ENCODE measurements around the gene NPEPPS.
"Not testable (repeated sequence)": the region's sequence is repeated elsewhere in the genome, so short reads cannot be mapped to it uniquely, and the experiment has no call there.

The NPEPPS gene

DNA sequence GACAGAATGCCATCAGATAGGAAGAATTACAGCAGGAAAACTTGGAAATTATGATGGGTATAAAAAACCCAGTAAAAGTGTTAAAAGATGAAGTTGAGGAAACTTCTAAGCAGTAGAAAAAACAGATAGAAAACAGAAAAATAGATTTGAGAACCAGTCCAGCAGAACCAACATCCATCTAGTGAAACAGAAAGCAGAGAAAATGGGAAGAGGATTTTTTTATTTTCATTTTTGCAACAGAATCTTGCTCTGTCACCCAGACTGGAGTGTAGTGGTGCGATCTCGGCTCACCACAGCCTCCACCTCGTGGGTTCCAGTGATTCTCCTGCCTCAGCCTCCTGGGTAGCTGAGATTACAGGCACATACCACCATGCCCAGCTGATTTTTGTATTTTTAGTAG lies 41.7 kb downstream of the NPEPPS start:
- H3K27ac ChIP-seq (ENCODE audit: low read length); H3K4me1 ChIP-seq (ENCODE audit: control insufficient read depth, low read depth, low read length); H3K4me3 ChIP-seq (ENCODE audit: low read length); H3K27me3 ChIP-seq (ENCODE audit: control insufficient read depth, insufficient read depth, low read length); H3K9ac ChIP-seq (ENCODE audit: low read length); H3K9me3 ChIP-seq (ENCODE audit: control insufficient read depth, low read depth, low read length); H3K36me3 ChIP-seq (ENCODE audit: control insufficient read depth, low read depth, low read length): not testable (repeated sequence)

DNA sequence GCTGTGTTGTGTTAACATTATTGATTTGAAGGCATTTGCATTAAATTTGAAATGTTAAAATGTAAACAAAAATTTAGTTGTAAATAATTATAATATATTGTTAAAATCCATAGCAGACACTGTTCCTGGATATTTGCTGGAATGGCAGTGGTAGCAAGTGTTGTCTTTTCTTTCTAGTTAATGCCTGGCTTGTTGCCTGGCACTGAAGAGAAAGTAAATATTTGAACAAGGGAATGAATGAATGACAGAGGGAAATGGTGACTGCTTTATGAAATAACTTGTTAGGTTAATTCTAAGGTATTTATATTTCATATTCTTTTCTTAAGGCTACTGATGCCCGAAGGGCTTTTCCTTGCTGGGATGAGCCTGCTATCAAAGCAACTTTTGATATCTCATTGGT lies 51.5 kb downstream of the NPEPPS start:
- H3K36me3 ChIP-seq (ENCODE audit: control insufficient read depth, low read depth, low read length); H3K4me3 ChIP-seq (ENCODE audit: low read length); H3K27ac ChIP-seq (ENCODE audit: low read length); H3K9ac ChIP-seq (ENCODE audit: low read length); H3K4me1 ChIP-seq (ENCODE audit: control insufficient read depth, low read depth, low read length); H3K9me3 ChIP-seq (ENCODE audit: control insufficient read depth, low read depth, low read length); H3K27me3 ChIP-seq (ENCODE audit: control insufficient read depth, insufficient read depth, low read length): not testable (repeated sequence)

DNA sequence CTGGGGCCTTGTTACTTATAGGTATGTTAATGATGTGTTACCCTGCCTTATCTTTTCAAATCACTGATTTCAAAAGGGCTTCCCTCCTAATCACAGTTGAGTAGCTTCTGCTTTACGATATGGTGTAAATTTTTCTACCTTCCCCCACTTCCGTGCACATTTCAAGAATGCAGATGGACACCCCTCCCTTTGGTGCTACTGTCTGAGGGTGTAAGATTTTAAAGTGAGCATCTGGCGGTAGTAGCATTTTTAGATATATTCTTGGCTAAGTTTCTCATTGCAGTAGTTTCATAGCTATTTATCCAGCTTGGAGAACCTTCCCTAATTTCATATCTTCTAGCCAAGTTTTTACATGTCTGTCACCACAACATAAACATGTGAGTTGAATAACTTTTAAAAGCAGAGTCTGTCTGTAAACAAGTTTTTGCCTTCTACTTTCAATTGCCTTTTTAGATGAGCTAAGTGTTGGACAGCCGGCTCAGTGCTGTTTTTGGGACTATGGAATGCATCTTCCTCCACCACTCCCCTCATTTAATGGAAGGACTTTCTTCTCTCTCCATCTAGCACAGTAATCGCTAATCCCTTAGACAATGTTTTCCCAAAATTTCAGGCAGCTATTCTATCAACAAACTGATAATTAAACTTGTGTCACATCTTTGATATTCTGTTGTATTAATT lies 55.6 kb downstream of the NPEPPS start:
- not testable (repeated sequence) for H3K4me1 ChIP-seq (ENCODE audit: control insufficient read depth, low read depth, low read length); H3K4me3 ChIP-seq (ENCODE audit: low read length); H3K36me3 ChIP-seq (ENCODE audit: control insufficient read depth, low read depth, low read length); H3K27me3 ChIP-seq (ENCODE audit: control insufficient read depth, insufficient read depth, low read length); H3K9ac ChIP-seq (ENCODE audit: low read length); H3K9me3 ChIP-seq (ENCODE audit: control insufficient read depth, low read depth, low read length); H3K27ac ChIP-seq (ENCODE audit: low read length)

DNA sequence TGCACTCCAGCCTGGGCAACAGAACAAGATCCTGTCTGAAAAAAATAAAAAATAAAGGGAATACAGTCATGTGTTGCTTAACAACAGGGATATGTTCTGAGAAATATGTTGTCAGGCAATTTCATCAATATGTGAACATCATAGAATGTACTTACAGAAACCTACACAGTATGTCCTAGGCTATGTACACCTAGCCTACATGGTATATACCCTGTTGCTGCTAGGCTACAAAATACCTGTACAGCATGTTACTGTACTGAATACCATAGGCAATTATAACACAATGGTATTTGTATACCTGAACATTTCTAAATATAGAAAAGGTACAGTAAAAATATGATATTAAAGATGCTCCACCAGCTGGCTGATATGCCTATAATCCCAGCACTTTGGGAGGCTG lies 62.6 kb downstream of the NPEPPS start:
- not testable (repeated sequence) for H3K4me3 ChIP-seq (ENCODE audit: low read length); H3K27me3 ChIP-seq (ENCODE audit: control insufficient read depth, insufficient read depth, low read length); H3K9me3 ChIP-seq (ENCODE audit: control insufficient read depth, low read depth, low read length); H3K4me1 ChIP-seq (ENCODE audit: control insufficient read depth, low read depth, low read length); H3K9ac ChIP-seq (ENCODE audit: low read length); H3K27ac ChIP-seq (ENCODE audit: low read length)
- peaks cover 28% of the 10 kb centered on the region for H3K36me3 ChIP-seq (ENCODE audit: control insufficient read depth, low read depth, low read length)

DNA sequence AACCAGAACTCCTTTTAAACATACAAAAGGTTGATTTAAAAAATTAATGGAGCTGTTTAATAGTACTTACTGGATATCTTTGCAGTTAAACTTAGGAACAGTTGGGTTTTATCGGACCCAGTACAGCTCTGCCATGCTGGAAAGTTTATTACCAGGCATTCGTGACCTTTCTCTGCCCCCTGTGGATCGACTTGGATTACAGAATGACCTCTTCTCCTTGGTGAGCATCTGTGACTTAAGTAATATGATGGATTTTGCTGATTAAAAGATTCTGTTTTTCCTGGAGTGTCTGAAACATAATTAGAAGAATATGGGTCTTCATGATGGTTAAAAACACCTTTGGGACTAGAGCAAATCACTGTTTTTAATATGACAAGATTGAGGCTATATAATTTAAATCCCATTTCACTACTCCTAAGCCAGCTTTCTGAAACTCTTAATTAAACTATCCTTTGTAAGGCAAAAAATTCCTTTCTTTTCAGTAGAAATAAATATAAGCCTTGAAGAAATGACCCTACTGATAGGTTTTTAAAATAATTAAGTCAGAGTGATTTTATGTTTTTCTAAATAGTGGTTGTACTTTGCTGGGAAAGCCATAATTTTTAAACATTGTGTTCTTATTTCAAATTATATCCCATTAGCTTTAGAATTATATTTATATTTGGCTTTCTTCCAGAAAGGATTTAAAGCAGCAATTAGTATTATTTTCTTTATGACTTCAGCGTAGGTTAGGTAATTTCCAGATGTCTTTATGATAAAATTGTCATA lies 73.1 kb downstream of the NPEPPS start:
- Histone ChIP-seq H3K27me3 (ENCODE audit: control insufficient read depth, insufficient read depth, low read length) (no peaks in the 10 kb centered on the region), H3K9me3 (ENCODE audit: control insufficient read depth, low read depth, low read length) (no peaks in the 10 kb centered on the region), H3K9ac (ENCODE audit: low read length) (no peak overlapping the region), H3K4me1 (ENCODE audit: control insufficient read depth, low read depth, low read length) (no peaks in the 10 kb centered on the region), H3K36me3 (ENCODE audit: control insufficient read depth, low read depth, low read length) (peaks cover 80% of the 10 kb centered on the region), H3K4me3 (ENCODE audit: low read length) (no peak overlapping the region), H3K27ac (ENCODE audit: low read length) (no peak overlapping the region)

DNA sequence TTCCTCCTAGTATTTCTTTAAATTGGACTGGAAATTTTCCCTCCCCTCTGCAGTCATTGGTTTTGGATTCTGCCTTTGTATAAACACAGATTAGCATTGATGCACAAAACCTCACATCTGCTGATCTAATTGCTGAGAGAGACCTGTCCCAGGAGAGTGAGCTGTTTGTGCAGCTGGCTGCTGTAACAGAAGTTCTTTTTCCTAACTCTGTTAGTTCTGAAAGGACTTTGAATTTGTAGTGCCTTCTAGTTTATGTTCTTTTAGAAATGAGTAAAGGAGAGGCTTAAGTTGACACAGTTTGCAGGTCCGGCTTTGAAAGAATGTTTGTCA lies 73.7 kb downstream of the NPEPPS start:
- H3K4me1 ChIP-seq (ENCODE audit: control insufficient read depth, low read depth, low read length): no peaks in the 10 kb centered on the region
- H3K36me3 ChIP-seq (ENCODE audit: control insufficient read depth, low read depth, low read length): peaks cover 80% of the 10 kb centered on the region
- no peaks in the 10 kb centered on the region for H3K9me3 ChIP-seq (ENCODE audit: control insufficient read depth, low read depth, low read length)
- no peak overlapping the region for H3K4me3 ChIP-seq (ENCODE audit: low read length)
- H3K27me3 ChIP-seq (ENCODE audit: control insufficient read depth, insufficient read depth, low read length): no peaks in the 10 kb centered on the region
- no peak overlapping the region for H3K9ac ChIP-seq (ENCODE audit: low read length)
- no peak overlapping the region for H3K27ac ChIP-seq (ENCODE audit: low read length)

DNA sequence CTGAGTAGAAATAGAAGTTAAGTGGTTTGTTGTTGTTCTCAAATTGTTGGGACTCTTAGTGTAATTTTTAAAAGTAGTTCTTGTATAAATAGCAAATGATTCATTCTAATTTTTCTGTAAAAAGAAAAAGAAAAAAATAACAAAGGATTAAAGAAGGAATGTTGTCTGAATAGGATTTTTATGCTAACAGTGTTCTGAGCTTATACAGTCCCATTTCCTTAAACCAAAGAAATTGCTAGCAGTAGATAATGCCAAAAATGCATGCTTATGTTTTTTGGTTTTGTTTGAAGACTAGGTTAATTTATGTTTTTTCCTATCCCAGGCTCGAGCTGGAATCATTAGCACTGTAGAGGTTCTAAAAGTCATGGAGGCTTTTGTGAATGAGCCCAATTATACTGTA lies 74.1 kb downstream of the NPEPPS start:
- Histone ChIP-seq H3K4me3 (ENCODE audit: low read length) (no peak overlapping the region), H3K27me3 (ENCODE audit: control insufficient read depth, insufficient read depth, low read length) (no peaks in the 10 kb centered on the region), H3K27ac (ENCODE audit: low read length) (no peak overlapping the region), H3K4me1 (ENCODE audit: control insufficient read depth, low read depth, low read length) (no peaks in the 10 kb centered on the region), H3K9me3 (ENCODE audit: control insufficient read depth, low read depth, low read length) (no peaks in the 10 kb centered on the region), H3K9ac (ENCODE audit: low read length) (no peak overlapping the region), H3K36me3 (ENCODE audit: control insufficient read depth, low read depth, low read length) (peaks cover 75% of the 10 kb centered on the region)

DNA sequence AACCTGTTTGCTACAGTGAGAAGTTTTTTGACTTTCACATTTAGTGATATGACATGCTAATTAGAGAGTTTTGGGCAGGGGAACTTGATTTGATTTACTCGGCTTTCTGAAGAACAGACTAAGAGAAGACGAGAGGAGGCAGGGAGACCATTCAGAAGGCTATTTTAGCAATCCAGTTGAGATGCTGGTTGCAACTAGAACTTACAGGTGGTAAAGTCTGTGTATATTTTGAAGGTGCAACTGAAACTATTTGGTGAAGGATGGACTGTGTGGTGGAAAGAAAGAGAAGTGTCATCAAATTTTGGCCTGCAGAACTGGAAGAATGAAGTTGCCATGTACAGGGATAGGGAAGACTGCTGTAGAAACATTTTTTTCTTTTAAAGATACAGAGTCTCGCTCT lies 76.6 kb downstream of the NPEPPS start:
- no peak overlapping the region for H3K4me3 ChIP-seq (ENCODE audit: low read length)
- no peaks in the 10 kb centered on the region for H3K4me1 ChIP-seq (ENCODE audit: control insufficient read depth, low read depth, low read length)
- H3K27me3 ChIP-seq (ENCODE audit: control insufficient read depth, insufficient read depth, low read length): no peaks in the 10 kb centered on the region
- H3K36me3 ChIP-seq (ENCODE audit: control insufficient read depth, low read depth, low read length): peaks cover 61% of the 10 kb centered on the region
- no peak overlapping the region for H3K27ac ChIP-seq (ENCODE audit: low read length)
- H3K9ac ChIP-seq (ENCODE audit: low read length): no peak overlapping the region
- no peaks in the 10 kb centered on the region for H3K9me3 ChIP-seq (ENCODE audit: control insufficient read depth, low read depth, low read length)

DNA sequence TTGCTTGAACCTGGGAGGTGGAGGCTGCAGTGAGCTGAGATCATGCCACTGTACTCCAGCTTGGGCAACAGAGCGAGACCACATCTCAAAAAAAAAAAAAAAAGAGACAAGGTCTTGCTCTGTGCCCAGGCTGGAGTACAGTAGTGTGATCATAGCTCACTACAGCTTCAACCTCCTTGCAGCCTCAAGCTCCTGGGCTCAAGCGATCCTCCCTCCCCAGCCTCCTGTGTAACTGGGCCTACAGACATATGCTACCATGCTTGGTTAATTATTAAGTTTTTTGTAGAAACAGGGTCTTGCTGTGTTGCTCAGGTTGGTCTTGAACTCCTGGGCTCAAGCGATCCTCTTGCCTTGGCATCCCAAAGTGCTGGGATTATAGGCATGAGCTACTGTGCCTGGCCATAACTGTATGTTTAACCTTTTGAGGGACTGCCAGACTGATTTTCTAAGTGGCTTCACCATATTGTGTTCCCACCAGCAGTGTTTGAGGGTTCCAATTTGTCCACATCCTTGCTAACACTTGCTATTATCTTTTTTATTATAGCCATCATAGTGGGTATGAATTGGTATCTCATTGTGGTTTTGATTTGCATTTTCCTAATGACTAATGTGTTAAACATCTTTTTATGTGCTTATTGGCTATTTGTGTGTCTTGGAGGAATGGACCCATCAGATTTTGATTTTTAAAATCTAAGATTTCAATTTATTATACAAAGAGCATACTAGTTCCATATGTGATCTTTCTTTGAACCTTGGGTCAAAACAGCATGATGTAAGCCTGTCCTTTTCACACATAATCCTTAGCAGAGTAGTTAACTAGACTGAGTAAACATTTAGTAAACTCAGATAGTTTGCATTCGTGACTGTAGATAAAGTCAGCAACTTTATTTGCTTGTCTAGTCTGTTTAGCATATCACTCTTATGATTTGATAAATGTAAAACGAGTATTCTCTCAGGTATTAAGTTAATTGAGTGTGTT lies 80.8 kb downstream of the NPEPPS start:
- peaks cover 50% of the 10 kb centered on the region for H3K36me3 ChIP-seq (ENCODE audit: control insufficient read depth, low read depth, low read length)

DNA sequence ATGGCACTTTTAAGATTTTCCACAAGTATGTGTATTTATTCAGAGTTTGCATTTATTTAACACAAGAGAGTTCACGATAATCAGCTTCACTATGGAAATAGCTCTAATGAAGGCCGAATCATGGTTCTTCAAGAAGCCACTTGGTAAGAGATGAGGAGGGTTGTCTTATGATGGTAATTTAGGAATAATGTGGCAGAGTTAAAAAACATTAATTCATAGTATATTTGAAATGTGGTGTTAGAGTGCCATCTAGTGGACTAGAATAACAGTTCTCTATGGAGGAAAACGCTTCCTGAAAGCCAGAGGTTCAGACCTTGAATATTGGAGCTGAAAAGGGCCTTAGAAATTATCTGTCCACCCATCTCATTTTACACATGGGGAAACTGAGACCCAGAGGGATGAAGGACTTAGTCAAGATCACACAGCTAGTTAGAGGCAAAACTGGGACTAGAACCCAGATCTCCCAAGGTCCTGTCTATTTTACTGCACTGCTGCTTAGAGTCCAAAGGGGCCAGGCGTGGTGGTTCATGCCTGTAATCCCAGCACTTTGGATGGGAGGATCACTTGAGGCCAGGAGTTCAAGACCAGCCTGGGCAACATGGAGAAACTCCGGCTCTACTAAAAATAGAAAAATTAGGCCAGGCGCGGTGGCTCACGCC lies 85.0 kb downstream of the NPEPPS start:
- no peaks in the 10 kb centered on the region for H3K27me3 ChIP-seq (ENCODE audit: control insufficient read depth, insufficient read depth, low read length)
- no peak overlapping the region for H3K27ac ChIP-seq (ENCODE audit: low read length)
- peaks cover 56% of the 10 kb centered on the region for H3K36me3 ChIP-seq (ENCODE audit: control insufficient read depth, low read depth, low read length)
- H3K9ac ChIP-seq (ENCODE audit: low read length): no peak overlapping the region
- no peaks in the 10 kb centered on the region for H3K9me3 ChIP-seq (ENCODE audit: control insufficient read depth, low read depth, low read length)
- no peak overlapping the region for H3K4me3 ChIP-seq (ENCODE audit: low read length)
- peaks cover under 1% of the 10 kb centered on the region for H3K4me1 ChIP-seq (ENCODE audit: control insufficient read depth, low read depth, low read length)

More for the DNA sequence above, 80.8 kb downstream of the NPEPPS start:
- Histone ChIP-seq H3K27ac (ENCODE audit: low read length) (no peak overlapping the region), H3K4me3 (ENCODE audit: low read length) (no peak overlapping the region), H3K9me3 (ENCODE audit: control insufficient read depth, low read depth, low read length) (no peaks in the 10 kb centered on the region), H3K9ac (ENCODE audit: low read length) (no peak overlapping the region), H3K4me1 (ENCODE audit: control insufficient read depth, low read depth, low read length) (no peaks in the 10 kb centered on the region), H3K27me3 (ENCODE audit: control insufficient read depth, insufficient read depth, low read length) (no peaks in the 10 kb centered on the region)

DNA sequence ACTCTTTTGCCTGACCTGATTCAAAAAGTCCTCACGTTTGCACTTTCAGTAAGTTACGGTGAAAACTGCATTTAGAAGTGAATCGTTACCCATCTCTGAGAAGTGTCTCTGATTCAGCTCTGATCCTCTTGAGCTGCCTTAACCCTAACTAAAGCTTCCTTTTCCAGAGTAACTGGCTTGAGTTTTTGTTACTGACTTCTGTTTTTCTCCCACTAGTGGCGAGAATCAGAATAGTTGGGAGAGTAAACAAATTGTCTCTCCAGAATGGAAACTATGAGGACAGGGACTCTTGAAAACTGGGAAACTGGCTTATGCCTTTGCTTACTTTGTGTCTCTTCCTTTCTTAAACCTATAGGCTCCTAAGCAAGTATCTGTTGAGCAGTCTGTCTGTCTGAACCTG lies 87.5 kb downstream of the NPEPPS start:
- H3K27ac ChIP-seq (ENCODE audit: low read length): no peak overlapping the region

More for the DNA sequence above, 87.5 kb downstream of the NPEPPS start:
- no peaks in the 10 kb centered on the region for H3K27me3 ChIP-seq (ENCODE audit: control insufficient read depth, insufficient read depth, low read length)
- no peak overlapping the region for H3K4me3 ChIP-seq (ENCODE audit: low read length)
- peaks cover 59% of the 10 kb centered on the region for H3K36me3 ChIP-seq (ENCODE audit: control insufficient read depth, low read depth, low read length)
- peaks cover 15% of the 10 kb centered on the region for H3K4me1 ChIP-seq (ENCODE audit: control insufficient read depth, low read depth, low read length)
- no peaks in the 10 kb centered on the region for H3K9me3 ChIP-seq (ENCODE audit: control insufficient read depth, low read depth, low read length)
- no peak overlapping the region for H3K9ac ChIP-seq (ENCODE audit: low read length)
